Stimulated activated CD4-positive, alpha-beta T cell treated with anti-CD3 and anti-CD28 coated beads, Interleukin-4, amount 100 ng/mL, for 4 hours (primary cell): ENCODE measurements around the gene EMILIN3.
A peak's percentile ranks its signal among the peaks of the same experiment; 100 is the strongest.
"Not testable (repeated sequence)": the region's sequence is repeated elsewhere in the genome, so short reads cannot be mapped to it uniquely, and the experiment has no call there.

Experiments used
- DNase-seq, 2 experiments: peaks; one replicate each; pipeline ENCODE4 v3.0.0-alpha.2; 2020

EMILIN3 gene

DNA sequence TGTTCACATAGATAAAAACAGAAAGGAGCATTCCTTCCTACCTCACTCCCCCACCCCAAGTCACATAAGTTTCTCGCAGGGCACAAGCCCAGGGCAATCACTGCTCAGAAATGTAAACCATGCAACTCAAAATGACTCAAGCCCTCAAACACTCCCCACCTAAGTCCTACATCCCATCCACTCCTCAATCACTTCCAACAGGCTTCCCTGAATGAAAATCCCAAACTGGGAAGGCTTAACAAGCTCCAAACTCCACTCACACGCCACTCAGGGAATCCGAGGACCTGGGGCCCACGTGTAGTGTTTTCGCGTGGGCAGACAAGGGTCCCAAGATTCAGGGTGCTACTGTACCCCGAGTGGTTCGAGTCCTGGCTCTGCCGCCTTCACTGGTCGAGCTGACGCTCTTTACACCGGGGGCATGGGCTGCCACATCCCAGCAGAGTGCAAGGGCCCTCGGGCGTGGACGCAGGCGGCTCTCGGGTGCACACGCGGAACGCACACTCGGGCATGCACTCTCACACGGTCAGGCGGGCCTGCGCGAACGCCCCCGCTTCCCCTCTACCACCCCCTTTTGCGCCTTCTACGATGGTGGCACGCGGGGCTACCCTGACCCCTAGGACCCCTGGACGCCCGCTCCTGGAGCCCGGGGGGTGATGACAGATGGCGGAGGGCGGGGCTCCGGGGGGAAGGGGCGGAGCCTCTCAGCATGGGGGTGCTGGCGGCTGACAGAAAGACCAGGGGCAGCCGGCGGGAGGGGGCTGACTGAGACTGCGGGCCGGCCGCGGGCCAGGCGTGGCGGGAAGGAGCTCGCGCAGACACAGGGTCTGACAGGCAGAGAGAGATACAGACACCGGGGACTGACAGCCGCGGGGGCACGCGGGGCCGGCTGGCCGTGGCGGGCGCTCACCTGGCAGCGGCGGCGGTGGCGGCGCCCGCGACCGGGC is 49.7 kb downstream of the EMILIN3 start:
- peak; percentile 73 to 79 for DNase-seq

- no peak for DNase-seq
Measured at GRCh38 chr20:41316051-41316450, 50.6 kb downstream of the EMILIN3 start.

GRCh38 chr20:41314386-41314785 is 52.2 kb downstream of the EMILIN3 start:
- DNase-seq: no peak

GRCh38 chr20:41312009-41312408 is 54.6 kb downstream of the EMILIN3 start:
- DNase-seq: not testable (repeated sequence)
